CD4-positive, alpha-beta T cell treated with Interleukin-2 at 100 ng/mL for 4 hours (primary cell): ENCODE data around the gene TFRC.
"Not testable (repeated sequence)": the region's sequence is repeated elsewhere in the genome, so short reads cannot be mapped to it uniquely, and the experiment has no call there.

ENCODE experiments used
- DNase-seq: peaks from one replicate; pipeline ENCODE4 v3.0.0-alpha.2; 2020; ENCODE audit warnings: low spot score

Gene TFRC

GRCh38 chr3:196004359-196005052, 77.4 kb downstream of the TFRC start:
- DNase-seq: not testable (repeated sequence)

- DNase-seq: no peak
Observed at GRCh38 chr3:196003611-196004010, 78.3 kb downstream of the TFRC start.

GRCh38 chr3:196002721-196003120, 79.2 kb downstream of the TFRC start:
- not testable (repeated sequence) for DNase-seq

- not testable (repeated sequence) for DNase-seq
Observed at GRCh38 chr3:196001240-196001639, 80.7 kb downstream of the TFRC start.

GRCh38 chr3:196000360-196000950, 81.4 kb downstream of the TFRC start:
- DNase-seq: not testable (repeated sequence)

- DNase-seq: no peak
Observed at GRCh38 chr3:195999896-196000295, 82.0 kb downstream of the TFRC start.
